HG03095 (cell line): Measurements from ENCODE around the gene CSNK1A1.
"Not testable (repeated sequence)": the region's sequence is repeated elsewhere in the genome, so short reads cannot be mapped to it uniquely, and the experiment has no call there.

ENCODE experiments used
- ATAC-seq: cut with Tn5 transposase; IDR thresholded peaks from one replicate; pipeline ENCODE4 v1.9.1; 2021; ENCODE audit warnings: moderate library complexity; ENCODE audit not compliant: unreplicated experiment

CSNK1A1 gene

DNA sequence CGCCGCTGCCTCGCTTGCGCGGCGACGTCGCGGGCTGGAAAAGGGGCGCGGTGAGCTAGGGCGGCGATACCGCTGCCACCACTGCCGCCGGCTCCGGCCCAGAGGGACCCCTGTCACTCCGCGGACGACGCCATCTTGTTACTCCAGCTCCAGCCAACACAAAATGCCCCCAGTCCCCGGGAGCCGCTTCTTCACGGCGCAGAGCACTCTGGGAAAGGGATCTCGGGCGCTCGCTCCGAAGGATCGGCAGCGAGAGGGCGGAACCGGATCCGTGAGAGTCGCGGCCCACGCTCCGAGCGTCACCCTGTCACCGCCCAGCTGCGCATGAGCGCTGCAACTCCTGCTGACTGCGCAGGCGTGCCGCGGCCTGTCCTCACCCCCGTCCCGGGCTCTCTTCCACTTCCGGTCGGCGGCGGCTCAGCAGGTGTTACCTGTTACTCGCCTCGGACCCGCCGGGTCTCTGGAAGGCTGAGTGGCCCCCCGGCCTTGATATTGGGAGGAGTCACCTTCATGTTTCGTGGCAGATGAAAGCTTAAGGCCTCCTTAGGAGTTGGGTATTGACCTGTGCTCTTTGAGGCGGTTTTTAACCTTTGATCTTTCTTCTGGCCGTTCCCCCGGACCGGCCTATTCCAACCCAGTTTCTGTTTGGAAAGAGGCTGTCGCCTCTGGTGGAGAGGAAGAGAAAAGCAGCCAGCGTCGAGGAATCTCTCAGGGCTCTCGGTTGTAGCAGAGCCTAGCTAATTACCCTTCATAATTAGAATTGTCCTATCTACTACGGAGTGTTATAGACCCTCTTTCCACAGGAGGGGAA is at the start of gene CSNK1A1:
CSNK1A1 (minus strand) TSS at position 213 of the 811 bp plus-strand sequence. CDS start 475 bp downstream, outside the sequence.
- peak; percentile 91 for ATAC-seq

DNA sequence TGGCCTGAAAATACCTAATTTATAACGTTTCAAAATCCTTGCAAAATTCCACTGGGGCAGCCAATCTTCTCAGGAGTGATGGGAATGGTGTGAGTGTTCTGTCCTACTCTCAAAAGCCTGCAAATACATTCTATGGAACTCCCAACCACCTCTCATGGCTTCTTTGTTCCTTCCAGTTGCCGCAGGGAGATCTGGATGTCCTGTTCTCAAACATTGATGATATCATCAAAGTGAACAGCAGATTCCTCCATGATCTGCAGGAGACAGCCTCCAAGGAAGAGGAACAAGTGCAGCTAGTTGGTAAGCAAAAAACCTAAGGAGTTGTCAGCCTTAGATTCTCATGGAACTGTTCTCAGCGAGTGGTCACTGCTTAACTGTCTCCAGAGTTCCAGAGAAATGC is 49.7 kb upstream of the CSNK1A1 start:
- no peak for ATAC-seq

DNA sequence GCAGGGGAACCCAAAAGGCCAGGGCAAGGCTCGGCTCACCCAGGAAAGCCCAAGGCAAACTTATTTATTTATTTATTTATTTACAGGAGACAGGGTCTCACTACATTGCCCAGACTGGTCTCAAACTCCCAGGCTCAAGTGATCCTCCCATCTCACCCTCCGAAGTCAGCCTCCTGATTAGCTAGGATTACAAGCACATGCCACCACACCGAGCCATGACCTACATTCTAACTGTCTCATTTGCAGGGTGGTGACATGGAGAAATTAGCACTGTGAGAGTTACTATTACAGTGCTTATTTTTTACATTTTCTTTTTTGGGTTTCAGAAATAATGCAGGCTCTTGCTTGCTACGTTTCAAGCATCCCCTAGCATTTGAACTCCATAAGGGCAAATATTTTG is 48.1 kb upstream of the CSNK1A1 start:
- no peak for ATAC-seq

DNA sequence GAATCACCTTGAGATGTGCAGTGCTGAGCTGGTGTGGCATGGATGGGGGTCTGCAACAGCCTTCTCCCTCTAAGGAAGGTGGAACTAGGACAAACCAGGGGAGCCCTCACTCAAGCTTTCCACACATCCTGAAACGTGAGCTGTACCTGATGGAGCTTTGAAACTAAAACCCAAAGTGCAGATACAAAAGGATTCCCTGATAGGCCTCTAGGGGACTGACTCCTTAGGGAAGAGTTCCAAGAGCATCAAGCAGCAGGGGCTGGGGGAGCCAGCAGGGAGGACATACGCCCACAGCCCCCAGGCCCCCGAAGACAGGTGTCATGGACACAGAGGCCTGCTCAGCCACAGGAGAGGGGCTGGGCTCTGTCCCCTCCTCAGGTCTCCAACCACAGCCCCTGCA is 47.7 kb upstream of the CSNK1A1 start:
- ATAC-seq: no peak

DNA sequence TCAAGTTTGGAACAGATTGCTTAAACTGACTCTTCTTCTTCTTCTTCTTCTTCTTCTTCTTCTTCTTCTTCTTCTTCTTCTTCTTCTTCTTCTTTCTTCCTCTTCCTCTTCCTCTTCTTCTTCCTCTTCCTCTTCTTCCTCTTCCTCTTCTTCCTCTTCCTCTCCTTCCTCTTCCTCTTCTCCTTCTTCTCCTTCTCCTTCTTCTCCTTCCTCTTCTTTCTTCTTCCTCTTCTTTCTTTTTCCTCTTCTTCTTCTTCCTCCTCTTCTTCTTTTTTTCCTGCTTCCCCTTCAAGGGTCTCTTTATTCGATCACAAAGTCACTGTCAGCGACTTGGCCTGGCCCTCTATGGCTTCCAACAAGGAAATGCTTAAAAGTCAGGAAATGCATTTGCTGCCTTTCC is 47.0 kb upstream of the CSNK1A1 start:
- ATAC-seq: not testable (repeated sequence)

DNA sequence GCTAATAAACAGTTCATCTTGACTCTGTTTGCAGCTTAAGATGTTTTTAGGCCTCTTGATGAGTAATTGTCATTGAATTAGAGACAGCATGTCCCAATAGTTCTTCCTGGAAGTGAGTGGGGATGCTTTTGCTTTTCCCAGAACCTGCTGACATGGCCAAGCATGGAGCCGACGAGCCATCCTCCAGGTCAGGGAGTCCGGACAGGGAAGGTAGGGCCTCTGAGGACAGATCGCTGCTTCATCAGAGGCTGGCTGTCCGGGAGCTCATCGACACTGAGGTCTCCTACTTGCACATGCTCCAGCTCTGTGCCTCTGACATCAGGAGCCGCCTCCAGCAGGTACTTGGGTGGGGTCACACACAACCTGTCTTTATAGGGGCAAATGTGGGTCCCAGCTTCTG is 46.4 kb upstream of the CSNK1A1 start:
- ATAC-seq: no peak

DNA sequence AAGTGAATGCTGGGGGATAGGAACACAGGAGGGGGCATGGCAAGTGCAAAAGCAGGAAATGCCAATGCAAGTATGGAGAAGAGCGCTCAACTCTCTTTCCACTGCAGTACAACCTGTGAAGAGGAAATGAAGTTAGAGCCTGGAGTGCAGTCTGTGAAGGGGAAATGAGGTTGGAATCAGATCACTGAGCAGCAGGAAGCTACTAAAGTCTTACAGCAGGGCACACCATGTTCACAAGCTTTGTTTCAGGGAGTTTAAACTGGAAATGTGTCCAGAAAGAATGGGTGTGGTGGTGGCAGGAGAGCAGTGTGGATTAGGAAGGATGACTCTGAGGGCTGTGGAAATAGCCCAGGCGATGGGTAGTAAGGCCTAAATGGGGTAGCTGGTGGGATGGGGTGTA is 45.5 kb upstream of the CSNK1A1 start:
- no peak for ATAC-seq

DNA sequence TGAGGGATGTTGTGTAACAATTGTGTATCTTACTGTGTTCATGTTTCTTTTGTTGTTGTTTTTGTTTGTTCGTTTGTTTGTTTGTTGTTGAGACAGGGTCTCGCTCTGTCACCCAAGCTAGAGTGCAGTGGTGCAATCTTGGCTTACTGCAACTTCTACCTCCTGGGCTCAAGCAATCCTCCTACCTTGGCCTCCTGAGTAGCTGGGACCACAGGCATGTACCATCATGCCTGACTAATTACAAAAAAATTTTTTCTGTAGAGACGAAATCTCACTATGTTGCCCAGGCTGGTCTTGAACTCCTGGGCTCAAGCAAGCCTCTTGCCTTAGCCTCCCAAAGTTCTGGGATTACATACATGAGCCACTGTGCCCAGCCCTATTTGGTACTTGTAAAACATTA is 43.9 kb upstream of the CSNK1A1 start:
- not testable (repeated sequence) for ATAC-seq

DNA sequence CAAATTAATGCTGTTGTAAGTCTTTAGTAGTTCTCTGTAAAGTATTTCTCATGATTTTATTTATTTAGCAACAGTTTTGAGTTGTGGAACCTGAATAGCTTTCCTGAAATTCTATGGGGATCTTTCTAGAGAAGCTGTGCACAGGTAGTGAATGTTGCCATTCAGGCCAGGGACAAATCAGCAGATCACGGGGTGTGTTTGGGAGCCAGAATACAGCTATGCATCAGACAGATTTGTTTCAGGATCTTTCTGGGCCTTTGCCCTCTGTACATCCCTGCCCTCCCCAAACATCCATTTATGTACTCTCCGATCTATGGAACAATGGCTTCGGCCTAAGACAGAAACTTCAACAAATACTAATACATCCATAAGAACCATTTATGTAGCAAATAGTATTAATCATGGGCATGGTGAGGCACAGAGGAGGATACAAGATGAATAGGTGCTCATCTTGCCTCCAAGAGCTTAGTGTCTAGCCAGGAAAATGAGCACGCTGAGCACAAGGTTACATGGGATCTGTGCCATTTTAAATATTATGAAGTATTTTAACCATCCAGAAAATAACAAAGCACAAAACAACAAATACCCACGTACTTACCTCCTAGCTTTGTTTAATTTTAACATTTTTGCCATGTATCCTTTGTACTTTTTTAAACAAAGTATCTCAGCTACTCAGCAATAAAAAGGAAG is 43.1 kb upstream of the CSNK1A1 start:
- ATAC-seq: no peak

DNA sequence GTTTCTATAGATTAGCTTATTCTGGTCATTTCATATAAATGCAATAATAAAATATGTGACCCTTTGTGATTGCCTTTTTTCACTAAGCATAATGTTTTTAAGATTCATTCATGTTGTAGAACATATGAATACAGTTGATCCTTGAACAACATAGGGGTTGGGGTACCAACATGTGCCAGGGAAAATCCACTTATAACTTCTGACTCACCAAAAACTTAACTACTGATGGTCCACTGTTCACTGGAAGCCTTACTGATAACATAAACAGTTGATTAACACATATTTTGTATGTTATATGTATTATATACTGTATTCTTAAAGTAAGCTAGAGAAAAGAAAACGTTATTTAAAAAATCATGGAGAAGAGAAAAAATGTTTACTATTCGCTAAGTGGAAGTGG is 42.1 kb upstream of the CSNK1A1 start:
- no peak for ATAC-seq

DNA sequence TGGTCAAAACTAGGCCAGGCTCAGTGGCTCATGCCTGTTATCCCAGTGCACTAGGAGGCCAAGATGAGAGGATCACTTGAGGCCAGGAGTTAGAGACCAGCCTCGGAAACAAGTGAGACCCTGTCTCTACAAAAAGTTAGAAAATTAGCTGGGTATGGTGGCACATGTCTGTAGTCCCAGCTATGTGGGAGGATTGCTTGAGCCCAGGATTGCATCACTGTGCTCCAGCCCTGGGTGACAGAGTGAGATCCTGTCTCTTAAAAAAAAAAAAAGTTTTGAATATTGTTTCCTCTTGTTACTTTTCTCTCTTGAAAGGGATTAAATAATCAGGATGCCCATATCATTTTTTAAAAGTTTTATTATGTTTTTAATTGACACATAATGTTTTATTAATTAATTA is 37.7 kb upstream of the CSNK1A1 start:
- ATAC-seq: no peak

DNA sequence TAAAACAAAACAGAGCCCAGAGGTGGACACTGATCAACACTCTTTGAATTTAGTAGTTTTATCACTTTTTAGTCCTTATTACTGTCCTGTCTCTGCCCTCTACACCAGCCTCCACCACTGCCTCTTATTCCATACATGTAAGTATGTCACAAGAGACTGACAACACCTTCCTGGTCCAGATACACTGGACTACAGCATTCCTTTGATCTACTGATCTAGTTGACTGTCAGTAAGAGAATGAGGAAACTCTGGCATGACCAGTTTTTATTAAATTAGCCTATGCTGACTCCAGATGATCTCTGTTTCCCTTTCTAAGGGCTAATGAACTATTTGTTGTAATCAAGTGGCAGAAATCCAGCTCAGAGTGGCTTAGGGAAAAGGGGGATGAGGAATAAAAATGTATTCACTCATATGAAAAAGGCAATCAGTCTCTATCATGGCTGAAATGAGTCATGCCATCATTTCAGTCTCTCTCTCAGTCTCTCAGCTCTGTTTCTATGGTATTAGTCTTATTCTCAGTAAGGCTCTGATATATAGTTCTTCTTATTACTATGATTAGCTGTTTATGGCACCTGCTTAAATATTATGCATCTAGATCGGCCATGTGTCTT is 35.6 kb upstream of the CSNK1A1 start:
- ATAC-seq: no peak

DNA sequence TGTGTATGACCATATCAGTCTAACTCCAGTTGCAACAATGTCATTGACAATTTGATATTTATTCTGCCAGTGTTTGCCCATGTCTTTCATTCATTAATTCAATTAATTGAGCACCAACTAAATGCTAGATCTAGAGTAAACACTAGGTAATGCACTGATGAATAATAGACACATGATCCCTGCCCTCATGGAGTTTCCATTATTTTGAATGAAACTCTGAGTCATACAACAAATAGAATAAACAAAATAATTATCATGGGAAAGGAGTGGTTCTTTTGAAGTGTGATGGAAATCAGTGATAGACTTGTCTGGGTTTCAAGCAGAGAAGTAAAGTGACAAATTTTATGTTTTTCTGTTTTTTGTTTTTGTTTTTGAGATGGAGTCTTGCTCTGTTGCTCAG is 34.7 kb upstream of the CSNK1A1 start:
- no peak for ATAC-seq

DNA sequence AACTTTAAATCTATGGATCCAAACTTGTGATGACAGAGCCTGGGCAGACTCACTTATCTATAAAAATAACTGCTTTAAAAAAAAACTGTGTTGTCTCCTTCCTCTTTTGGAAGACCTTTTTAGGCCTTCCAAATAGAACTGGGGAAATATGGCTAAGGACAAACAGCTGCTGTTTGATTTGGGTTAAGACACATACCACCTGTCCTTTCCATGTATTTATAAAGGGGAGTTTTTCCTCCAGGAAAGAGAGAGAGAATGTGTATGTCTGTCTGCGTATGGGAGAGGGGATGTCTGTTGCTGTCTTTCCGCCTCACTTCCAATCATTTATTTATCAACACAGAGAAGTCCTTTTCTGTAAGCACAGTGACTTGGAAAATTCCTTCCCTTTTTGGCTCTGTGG is 32.9 kb upstream of the CSNK1A1 start:
- no peak for ATAC-seq

DNA sequence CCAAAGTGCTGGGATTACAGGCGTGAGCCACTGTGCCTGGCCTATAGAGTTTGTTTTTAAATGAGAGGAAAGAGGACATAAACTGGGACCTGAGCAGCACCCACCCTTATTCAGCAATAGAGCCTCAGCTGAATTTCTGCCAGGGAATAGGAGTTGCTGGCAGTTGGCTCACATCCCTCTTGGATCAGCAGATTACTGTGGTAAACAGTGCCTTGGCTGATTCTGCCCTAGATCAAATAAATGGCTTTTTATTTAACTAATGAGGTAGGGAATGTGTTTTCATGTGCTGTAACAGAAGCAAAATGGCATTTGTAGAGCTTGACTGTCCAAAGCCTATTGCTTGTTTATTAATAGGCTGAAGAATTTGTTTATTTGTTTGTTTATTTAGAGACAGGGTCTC is 32.2 kb upstream of the CSNK1A1 start:
- no peak for ATAC-seq

DNA sequence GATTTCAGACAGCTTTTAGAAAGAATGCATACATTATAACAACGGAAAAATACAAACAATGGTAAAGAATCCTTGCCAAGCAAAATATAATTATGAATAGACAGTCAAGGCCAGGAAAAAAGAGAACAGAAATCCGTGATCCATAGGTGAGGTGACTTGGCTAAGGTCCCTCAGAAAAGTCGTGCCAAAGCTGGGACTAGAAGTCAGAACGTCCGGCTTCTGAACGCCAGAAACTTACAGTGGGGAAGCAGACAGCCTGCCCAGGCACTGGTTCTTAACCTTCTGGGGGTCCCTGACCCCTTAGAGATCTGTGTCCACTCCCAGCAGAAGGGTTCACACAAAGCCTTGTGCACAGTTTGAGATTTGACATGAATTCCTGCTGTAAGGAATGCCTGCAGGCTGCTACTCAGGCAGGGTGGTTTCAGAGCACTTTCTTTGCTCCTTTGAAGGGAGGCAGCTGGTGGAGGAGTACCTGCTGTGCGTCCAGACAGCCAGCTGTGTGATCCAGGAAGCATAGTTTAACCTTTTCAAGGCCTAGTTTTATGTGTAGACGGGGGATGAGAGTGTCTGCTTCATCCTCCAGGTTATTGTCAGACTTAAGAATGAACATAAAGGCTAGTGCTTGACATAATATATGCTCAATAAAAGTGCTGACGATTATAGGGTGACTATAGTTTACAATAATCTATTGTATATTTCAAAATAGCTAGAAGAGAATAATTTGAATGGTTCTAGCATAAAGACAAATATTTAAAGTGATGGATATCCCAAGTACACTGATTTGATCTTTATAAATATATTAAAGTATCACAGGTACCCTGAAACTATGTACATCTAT is 30.9 kb upstream of the CSNK1A1 start:
- ATAC-seq: no peak

DNA sequence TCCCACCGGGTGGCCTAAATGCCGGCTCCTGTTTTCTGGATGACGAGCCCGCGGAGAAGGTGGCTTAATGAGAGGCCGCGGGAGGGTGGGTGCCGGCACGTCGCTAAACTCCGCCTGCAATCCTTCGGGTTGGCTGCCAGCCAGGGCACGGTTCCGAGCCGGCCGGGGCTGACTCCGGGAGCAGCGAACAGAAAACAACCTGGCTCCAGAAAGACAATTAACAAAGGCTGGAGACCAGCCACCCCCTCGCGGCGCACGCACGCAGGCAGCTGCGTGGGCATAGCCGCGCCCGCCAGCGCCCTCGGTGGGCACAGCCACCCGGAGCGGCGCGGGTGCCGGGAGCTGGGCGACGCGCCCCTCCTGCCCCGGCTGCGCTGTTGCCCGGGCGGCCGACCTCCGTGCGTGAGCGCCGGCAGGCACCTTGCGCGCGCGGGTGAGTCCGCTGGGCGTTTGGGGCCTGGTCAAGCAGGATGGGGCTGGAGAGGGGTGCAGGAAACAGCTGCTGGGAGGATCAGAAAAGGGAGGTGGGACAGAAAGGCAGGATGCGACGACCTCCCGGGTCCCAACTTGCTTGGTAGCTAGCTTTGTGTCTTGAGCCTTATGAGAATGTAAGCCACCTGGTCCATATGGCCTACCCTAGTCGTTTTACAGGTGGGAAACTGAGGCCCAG is 30.1 kb upstream of the CSNK1A1 start, which contains the start of gene ARHGEF37:
ARHGEF37 (plus strand) TSS at position 307 of the 670 bp plus-strand sequence. CDS start 16,272 bp downstream, outside the sequence.
- no peak for ATAC-seq

DNA sequence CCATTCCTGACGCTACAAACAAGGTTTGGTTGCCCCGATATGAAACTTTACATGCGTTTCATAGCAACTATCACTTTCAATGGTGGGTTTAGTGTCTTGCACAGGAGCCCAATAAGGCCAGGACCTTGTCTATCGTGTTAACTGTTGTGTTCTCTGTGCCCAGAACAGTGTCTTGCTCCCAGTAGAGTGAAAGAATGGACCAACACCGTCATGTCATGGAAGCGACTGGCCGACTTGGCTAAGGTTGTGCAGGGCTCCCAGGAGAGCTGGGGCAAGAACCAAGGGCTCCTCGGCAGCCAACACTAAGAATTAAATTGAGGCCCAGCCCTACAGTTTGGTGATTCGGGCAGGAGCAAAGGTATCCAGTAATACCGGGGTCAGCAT is 29.6 kb upstream of the CSNK1A1 start:
- ATAC-seq: no peak

DNA sequence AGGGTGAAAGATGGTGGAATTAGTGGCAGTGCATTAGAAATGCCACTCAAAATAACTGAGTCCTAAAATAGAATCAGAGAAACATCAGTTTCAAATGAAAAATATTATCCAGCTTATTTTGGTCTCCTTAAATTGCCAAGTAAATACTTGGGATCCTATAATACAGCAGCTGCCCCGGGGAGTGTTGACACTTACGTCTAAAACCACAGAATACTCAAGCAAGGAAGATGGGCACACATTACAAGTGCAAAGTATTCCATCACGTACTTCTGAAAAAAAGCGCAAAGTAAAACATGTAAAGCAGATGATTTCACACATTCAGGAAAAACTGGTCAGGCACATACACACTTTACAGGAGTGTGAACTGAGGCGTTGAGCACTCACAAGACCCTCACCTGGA is 27.7 kb upstream of the CSNK1A1 start:
- no peak for ATAC-seq

DNA sequence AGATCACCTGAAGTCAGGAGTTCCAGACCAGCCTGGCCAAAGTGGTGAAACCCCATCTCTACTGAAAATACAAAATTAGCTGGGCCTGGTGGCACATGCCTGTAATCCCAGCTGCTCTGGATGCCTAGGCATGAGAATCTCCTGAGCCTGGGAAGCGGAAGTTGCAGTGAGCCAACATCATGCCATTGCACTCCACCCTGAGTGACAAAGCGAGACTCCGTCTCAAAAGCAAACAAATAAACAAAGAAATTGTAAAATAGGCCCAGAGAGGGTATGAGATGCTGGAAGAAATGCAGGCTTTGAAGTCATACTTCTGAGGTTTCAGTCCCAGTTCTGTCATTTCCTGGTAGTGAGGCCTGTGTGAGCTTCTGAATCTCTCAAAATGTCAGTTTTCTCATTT is 24.8 kb upstream of the CSNK1A1 start:
- ATAC-seq: no peak

DNA sequence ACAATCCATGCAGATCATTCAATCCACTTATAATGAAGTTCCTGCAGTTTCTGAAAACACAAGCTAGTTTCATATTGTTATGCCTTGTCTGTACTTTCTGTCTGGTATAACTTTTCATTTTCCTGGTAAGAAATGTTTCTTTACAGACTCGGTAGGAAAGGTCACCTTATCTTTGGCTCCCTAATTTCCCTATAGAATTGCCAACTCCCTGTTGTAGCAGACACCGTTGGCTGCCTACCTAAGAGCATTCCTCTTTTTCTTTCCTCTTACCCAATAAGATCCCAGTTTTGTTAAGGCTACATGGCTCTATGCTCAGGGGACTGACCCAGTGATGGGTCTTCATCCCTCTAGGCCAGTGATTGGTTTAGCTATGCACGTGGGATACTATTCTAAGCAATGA is 23.9 kb upstream of the CSNK1A1 start:
- no peak for ATAC-seq
